SU-DHL-6 (cell line): ENCODE measurements around the gene PPP2R5B.

Experiments used
- CTCF ChIP-seq: fragments of 200-600 bp; sonication (generic); IDR thresholded peaks from one replicate; pipeline ENCODE4 v1.5.1; 2017; ENCODE audit warnings: antibody characterized with exemption, mild to moderate bottlenecking, low read length, moderate library complexity; ENCODE audit not compliant: insufficient read depth, poor library complexity, severe bottlenecking
- EZH2phosphoT487 ChIP-seq: fragments of 200-600 bp; sonication (generic), shearing (Covaris generic); conservative IDR thresholded peaks from 2 replicates; pipeline ENCODE4 v1.6.1; 2018; ENCODE audit warnings: mild to moderate bottlenecking, antibody characterized with exemption, low read length, moderate library complexity, mixed read lengths

- TF ChIP-seq CTCF (no peak), EZH2phosphoT487 (no peak)
Measured at GRCh38 chr11:64967375-64967774, 42.9 kb downstream of the PPP2R5B start.
